Activated T-cell treated with anti-CD3 and anti-CD28 coated beads for 48 hours (primary cell): Measurements from ENCODE around the gene CNOT10.
A peak's percentile ranks its signal among the peaks of the same experiment; 100 is the strongest.

ENCODE experiments used
- DNase-seq: peaks from one replicate; pipeline ENCODE4 v3.0.0-alpha.2; 2020; ENCODE audit warnings: low read depth

Gene CNOT10

GRCh38 chr3:32817558-32818228 is 132.7 kb downstream of the CNOT10 start, which contains the start of gene TRIM71:
Gene TRIM71, plus strand, starts transcription at chr3:32817997. Its CDS starts 84 bp downstream, at chr3:32818081.
- DNase-seq, result peak; percentile 6

GRCh38 chr3:32818229-32818969 is 133.4 kb downstream of the CNOT10 start:
- peak; percentile 7 for DNase-seq

GRCh38 chr3:32818970-32819511 is 134.1 kb downstream of the CNOT10 start:
- no peak for DNase-seq

DNA sequence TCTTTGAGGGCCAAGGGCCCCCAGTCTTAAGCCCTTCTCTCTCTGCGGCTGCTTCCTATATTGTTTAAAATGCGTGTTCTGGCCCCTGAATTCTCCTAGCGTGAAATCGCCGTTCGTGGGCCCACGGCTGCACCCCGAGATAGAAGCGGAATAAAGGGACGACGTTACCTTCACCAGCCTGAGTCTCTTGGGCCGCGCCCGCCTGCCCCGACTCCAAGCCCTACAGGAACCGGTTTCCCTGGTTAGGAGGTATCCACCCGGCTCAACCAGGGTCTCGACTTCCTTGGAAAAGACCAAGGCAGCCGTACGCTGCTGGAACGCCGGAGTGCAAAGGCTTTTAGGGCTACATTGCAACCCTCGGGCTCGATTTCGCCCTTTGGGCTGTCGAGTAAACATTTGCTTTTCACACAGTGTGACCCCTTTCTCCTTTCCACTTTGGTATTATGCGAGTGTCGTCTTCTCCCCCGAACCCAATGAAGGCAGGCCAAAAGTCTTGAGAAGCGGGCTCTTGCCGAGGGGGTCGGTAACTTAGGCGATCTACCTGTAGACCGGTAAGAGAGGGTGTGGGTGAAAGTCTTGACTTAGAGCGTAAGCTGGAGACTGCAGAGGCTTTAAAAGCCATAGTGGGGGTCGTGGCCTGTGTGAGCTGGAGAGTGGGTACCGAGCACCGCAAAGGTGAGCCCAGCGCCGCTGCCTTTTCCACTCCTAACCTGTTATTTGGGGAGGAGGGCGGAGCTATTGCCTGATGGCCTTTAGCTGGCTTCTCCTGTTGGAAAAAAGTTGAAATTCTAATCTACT is 134.8 kb downstream of the CNOT10 start:
- no peak for DNase-seq

DNA sequence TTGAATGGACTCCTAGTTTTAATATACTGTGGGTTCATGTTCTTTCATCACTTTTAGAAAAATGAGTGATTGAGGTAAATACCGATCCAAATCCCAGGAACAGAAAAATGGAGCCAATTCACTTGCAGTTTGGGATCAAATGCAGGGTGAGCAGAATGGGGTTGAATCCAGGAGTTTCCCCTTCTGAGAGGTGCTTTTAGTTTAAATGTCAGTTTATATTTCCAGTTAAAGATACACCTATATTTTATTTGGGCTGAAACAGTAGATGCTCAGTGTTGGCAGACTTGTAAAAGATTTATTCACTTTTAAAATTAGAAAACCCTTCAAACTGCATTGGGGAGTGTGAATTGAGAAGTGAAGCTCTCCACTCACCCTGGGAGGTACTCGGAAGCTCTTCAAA is 135.4 kb downstream of the CNOT10 start:
- DNase-seq, result no peak

DNA sequence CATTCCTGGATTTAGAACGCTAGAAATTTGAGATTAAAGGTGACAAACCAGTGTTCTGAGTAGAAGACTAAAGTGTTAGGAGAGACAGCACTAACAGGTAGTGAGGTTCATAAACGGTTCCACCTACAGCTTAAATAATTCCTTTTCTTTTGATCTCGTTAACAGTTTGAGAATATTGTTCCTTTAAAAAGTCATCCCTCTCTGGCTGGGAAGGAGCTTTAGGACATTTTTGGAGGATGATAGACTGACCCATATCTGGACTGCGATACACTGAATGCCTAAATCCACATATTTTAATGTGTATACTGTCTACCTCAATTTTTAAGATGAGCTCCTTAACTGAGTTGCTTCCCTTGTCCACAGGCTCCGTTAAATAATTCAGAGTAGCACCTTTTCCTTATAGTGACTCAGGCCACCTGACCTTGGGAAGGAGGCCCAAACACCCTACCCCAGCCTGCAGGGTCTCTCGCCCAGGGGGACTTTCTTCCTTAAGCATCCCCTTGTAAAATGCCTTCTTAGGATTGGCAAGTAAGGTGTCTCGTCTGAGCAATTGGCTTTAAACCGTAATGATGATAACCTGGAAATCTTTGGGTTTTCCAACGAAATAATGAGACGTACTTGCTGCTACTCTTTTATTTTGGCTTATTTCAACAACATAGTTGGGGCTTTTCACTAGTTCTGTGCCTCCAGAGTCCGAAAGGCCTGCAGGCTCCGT is 136.1 kb downstream of the CNOT10 start:
- no peak for DNase-seq

DNA sequence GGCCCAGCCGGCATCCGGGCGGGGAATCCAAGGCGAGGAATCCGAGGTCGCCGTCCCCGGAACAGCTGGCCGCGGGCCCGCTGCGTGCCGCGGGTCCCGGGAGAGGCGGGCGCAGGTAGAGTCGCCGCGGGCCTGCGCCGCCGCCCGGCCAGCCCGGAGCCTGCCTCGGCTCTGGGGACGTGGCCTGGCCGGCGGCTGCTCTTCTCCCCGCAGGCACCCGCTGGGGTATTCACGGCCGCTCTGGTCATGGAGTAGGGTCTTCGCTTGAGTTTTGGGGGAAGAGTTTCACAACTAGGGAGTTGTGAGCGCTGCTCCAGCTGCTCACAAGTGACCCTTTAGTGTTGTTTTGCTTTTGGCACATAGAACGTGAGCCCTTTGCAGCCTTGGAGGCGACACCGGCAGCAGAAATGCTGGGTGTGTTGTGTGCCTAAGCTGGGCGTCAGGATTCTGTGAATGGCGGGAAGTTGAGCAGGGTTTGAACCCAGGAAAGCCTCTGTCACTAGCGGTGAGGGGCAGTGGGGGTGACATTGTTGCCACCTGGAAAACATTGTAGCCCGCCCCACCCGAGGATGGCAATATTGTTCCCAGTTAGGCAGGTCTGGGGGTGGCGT is 136.8 kb downstream of the CNOT10 start:
- no peak for DNase-seq

- DNase-seq, result no peak
These were observed 137.9 kb downstream of the CNOT10 start for GRCh38 chr3:32822609-32823498.
